Activated naive CD8-positive, alpha-beta T cell treated with anti-CD3 and anti-CD28 coated beads for 36 hours (primary cell): Measurements from ENCODE around the gene NCKAP5. TPM values are rescaled to one million over a fixed set of nuclear protein-coding genes. Genes with fewer than 3 reads are reported as not detected.
"Not testable (repeated sequence)": the region's sequence is repeated elsewhere in the genome, so short reads cannot be mapped to it uniquely, and the experiment has no call there.

ENCODE experiments used
- DNase-seq: peaks from one replicate; pipeline ENCODE4 v3.0.0; 2021
- H3K27ac Mint-ChIP-seq: one replicate; pipeline ENCODE4 v1.8.0; 2022; ENCODE audit warnings: mild to moderate bottlenecking, moderate library complexity, mixed read lengths
- H3K27me3 Mint-ChIP-seq: one replicate; pipeline ENCODE4 v1.8.0; 2022; ENCODE audit warnings: mild to moderate bottlenecking, mixed read lengths
- H3K36me3 Mint-ChIP-seq: one replicate; pipeline ENCODE4 v1.8.0; 2021; ENCODE audit warnings: mild to moderate bottlenecking, mixed read lengths
- H3K4me1 Mint-ChIP-seq: one replicate; pipeline ENCODE4 v1.8.0; 2021; ENCODE audit warnings: mixed read lengths
- H3K4me3 Mint-ChIP-seq: one replicate; pipeline ENCODE4 v1.8.0; 2022; ENCODE audit warnings: mild to moderate bottlenecking, moderate library complexity, mixed read lengths
- H3K9me3 Mint-ChIP-seq: one replicate; pipeline ENCODE4 v1.8.0; 2022; ENCODE audit warnings: mixed read lengths
- total RNA-seq, 2 experiments: library from RNA; stranded (reverse); gene quantifications; one replicate each; pipeline ENCODE4 v1.2.3, GENCODE V29; 2021

NCKAP5 gene
- total RNA-seq, 2 experiments from 2014 or later: not detected

GRCh38 chr2:133206666-133207065 is 361.6 kb downstream of the NCKAP5 start:
- H3K4me3 Mint-ChIP-seq, H3K27ac Mint-ChIP-seq, H3K36me3 Mint-ChIP-seq, H3K9me3 Mint-ChIP-seq, H3K4me1 Mint-ChIP-seq, DNase-seq, H3K27me3 Mint-ChIP-seq: not testable (repeated sequence)

GRCh38 chr2:133204421-133204820 is 363.8 kb downstream of the NCKAP5 start:
- no peak overlapping the region for H3K27ac Mint-ChIP-seq

GRCh38 chr2:133200684-133201421 is 367.4 kb downstream of the NCKAP5 start:
- Mint-ChIP-seq H3K36me3 (no peaks in the 10 kb centered on the region), H3K4me1 (no peaks in the 10 kb centered on the region), H3K9me3 (peaks cover 5% of the 10 kb centered on the region), H3K27me3 (no peaks in the 10 kb centered on the region), H3K4me3 (no peak overlapping the region), H3K27ac (no peak overlapping the region)
- no peak for DNase-seq

More at GRCh38 chr2:133204421-133204820, 363.8 kb downstream of the NCKAP5 start:
- no peaks in the 10 kb centered on the region for H3K4me1 Mint-ChIP-seq
- H3K4me3 Mint-ChIP-seq: no peak overlapping the region
- peaks cover 12% of the 10 kb centered on the region for H3K9me3 Mint-ChIP-seq
- no peaks in the 10 kb centered on the region for H3K27me3 Mint-ChIP-seq
- H3K36me3 Mint-ChIP-seq: no peaks in the 10 kb centered on the region
- DNase-seq: no peak

- Mint-ChIP-seq H3K36me3 (no peaks in the 10 kb centered on the region), H3K27me3 (no peaks in the 10 kb centered on the region), H3K4me3 (no peak overlapping the region), H3K9me3 (peaks cover 5% of the 10 kb centered on the region), H3K4me1 (no peaks in the 10 kb centered on the region), H3K27ac (no peak overlapping the region)
- no peak for DNase-seq
Observed at GRCh38 chr2:133198678-133199077, 369.6 kb downstream of the NCKAP5 start.

- no peaks in the 10 kb centered on the region for H3K27me3 Mint-ChIP-seq
- H3K27ac Mint-ChIP-seq: no peak overlapping the region
- H3K9me3 Mint-ChIP-seq: peaks cover 5% of the 10 kb centered on the region
- no peak for DNase-seq
- no peaks in the 10 kb centered on the region for H3K36me3 Mint-ChIP-seq
- H3K4me1 Mint-ChIP-seq: no peaks in the 10 kb centered on the region
- no peak overlapping the region for H3K4me3 Mint-ChIP-seq
Observed at GRCh38 chr2:133197156-133197555, 371.1 kb downstream of the NCKAP5 start.

GRCh38 chr2:133194777-133195335 is 373.4 kb downstream of the NCKAP5 start:
- no peak for DNase-seq
- Mint-ChIP-seq H3K4me1 (no peaks in the 10 kb centered on the region), H3K27ac (no peak overlapping the region), H3K27me3 (no peaks in the 10 kb centered on the region), H3K4me3 (no peak overlapping the region), H3K36me3 (no peaks in the 10 kb centered on the region), H3K9me3 (peaks cover 2% of the 10 kb centered on the region)

GRCh38 chr2:133194362-133194655 is 374.0 kb downstream of the NCKAP5 start:
- no peaks in the 10 kb centered on the region for H3K36me3 Mint-ChIP-seq
- H3K9me3 Mint-ChIP-seq: peaks cover 4% of the 10 kb centered on the region
- H3K4me1 Mint-ChIP-seq: no peaks in the 10 kb centered on the region
- no peak overlapping the region for H3K27ac Mint-ChIP-seq
- DNase-seq: no peak
- no peaks in the 10 kb centered on the region for H3K27me3 Mint-ChIP-seq
- H3K4me3 Mint-ChIP-seq: no peak overlapping the region

- no peaks in the 10 kb centered on the region for H3K36me3 Mint-ChIP-seq
- no peaks in the 10 kb centered on the region for H3K4me1 Mint-ChIP-seq
- no peak overlapping the region for H3K27ac Mint-ChIP-seq
- peaks cover 4% of the 10 kb centered on the region for H3K9me3 Mint-ChIP-seq
- no peak for DNase-seq
- no peaks in the 10 kb centered on the region for H3K27me3 Mint-ChIP-seq
- H3K4me3 Mint-ChIP-seq: no peak overlapping the region
Observed at GRCh38 chr2:133193544-133194361, 374.5 kb downstream of the NCKAP5 start.

- no peak overlapping the region for H3K4me3 Mint-ChIP-seq
- no peak overlapping the region for H3K27ac Mint-ChIP-seq
- no peaks in the 10 kb centered on the region for H3K36me3 Mint-ChIP-seq
- H3K4me1 Mint-ChIP-seq: no peaks in the 10 kb centered on the region
- DNase-seq: no peak
- no peaks in the 10 kb centered on the region for H3K27me3 Mint-ChIP-seq
- peaks cover 6% of the 10 kb centered on the region for H3K9me3 Mint-ChIP-seq
Observed at GRCh38 chr2:133192028-133192427, 376.2 kb downstream of the NCKAP5 start.

- DNase-seq: no peak
- H3K27ac Mint-ChIP-seq: no peak overlapping the region
- peaks cover 8% of the 10 kb centered on the region for H3K27me3 Mint-ChIP-seq
- no peaks in the 10 kb centered on the region for H3K4me1 Mint-ChIP-seq
- H3K9me3 Mint-ChIP-seq: peaks cover 4% of the 10 kb centered on the region
- H3K4me3 Mint-ChIP-seq: no peak overlapping the region
- no peaks in the 10 kb centered on the region for H3K36me3 Mint-ChIP-seq
Observed at GRCh38 chr2:133177196-133177595, 391.1 kb downstream of the NCKAP5 start.

- Mint-ChIP-seq H3K4me1 (no peaks in the 10 kb centered on the region), H3K9me3 (no peaks in the 10 kb centered on the region), H3K27ac (no peak overlapping the region), H3K27me3 (peaks cover 8% of the 10 kb centered on the region), H3K36me3 (no peaks in the 10 kb centered on the region), H3K4me3 (no peak overlapping the region)
- DNase-seq: no peak
Observed at GRCh38 chr2:133175926-133176325, 392.3 kb downstream of the NCKAP5 start.

GRCh38 chr2:133173224-133173623 is 395.0 kb downstream of the NCKAP5 start:
- peaks cover 8% of the 10 kb centered on the region for H3K27me3 Mint-ChIP-seq
- H3K27ac Mint-ChIP-seq: no peak overlapping the region
- no peaks in the 10 kb centered on the region for H3K9me3 Mint-ChIP-seq
- no peaks in the 10 kb centered on the region for H3K4me1 Mint-ChIP-seq
- no peaks in the 10 kb centered on the region for H3K36me3 Mint-ChIP-seq
- no peak overlapping the region for H3K4me3 Mint-ChIP-seq
- no peak for DNase-seq

GRCh38 chr2:133171393-133172004 is 396.8 kb downstream of the NCKAP5 start:
- no peak for DNase-seq
- no peak overlapping the region for H3K4me3 Mint-ChIP-seq
- H3K27me3 Mint-ChIP-seq: peaks cover 8% of the 10 kb centered on the region
- no peaks in the 10 kb centered on the region for H3K9me3 Mint-ChIP-seq
- no peaks in the 10 kb centered on the region for H3K4me1 Mint-ChIP-seq
- H3K27ac Mint-ChIP-seq: no peak overlapping the region
- H3K36me3 Mint-ChIP-seq: no peaks in the 10 kb centered on the region

- no peak overlapping the region for H3K27ac Mint-ChIP-seq
- H3K27me3 Mint-ChIP-seq: no peaks in the 10 kb centered on the region
- no peaks in the 10 kb centered on the region for H3K9me3 Mint-ChIP-seq
- H3K4me3 Mint-ChIP-seq: no peak overlapping the region
- no peaks in the 10 kb centered on the region for H3K4me1 Mint-ChIP-seq
- H3K36me3 Mint-ChIP-seq: no peaks in the 10 kb centered on the region
- no peak for DNase-seq
Observed at GRCh38 chr2:133169274-133169912, 398.9 kb downstream of the NCKAP5 start.

- H3K4me3 Mint-ChIP-seq: no peak overlapping the region
- no peaks in the 10 kb centered on the region for H3K36me3 Mint-ChIP-seq
- H3K27ac Mint-ChIP-seq: no peak overlapping the region
- H3K9me3 Mint-ChIP-seq: no peaks in the 10 kb centered on the region
- H3K27me3 Mint-ChIP-seq: no peaks in the 10 kb centered on the region
- DNase-seq: no peak
- H3K4me1 Mint-ChIP-seq: no peaks in the 10 kb centered on the region
Observed at GRCh38 chr2:133167990-133168389, 400.3 kb downstream of the NCKAP5 start.
